Muscle of leg (tissue), 11 donors: ENCODE measurements around the gene NEK6. TPM values are rescaled to one million over a fixed set of nuclear protein-coding genes. Genes with fewer than 3 reads are reported as not detected.

Source experiments
- DNase-seq: peaks from one replicate; pipeline ENCODE4 v3.0.0; 2013
- H3K27ac ChIP-seq: one replicate; pipeline ENCODE4 v1.5.1; 2013; ENCODE audit warnings: mild to moderate bottlenecking, low read length, control low read depth
- H3K27me3 ChIP-seq: one replicate; pipeline ENCODE4 v1.6.1; 2013; ENCODE audit warnings: low read length; ENCODE audit not compliant: control insufficient read depth, insufficient read depth
- H3K36me3 ChIP-seq: one replicate; pipeline ENCODE4 v1.6.1; 2013; ENCODE audit warnings: low read length; ENCODE audit not compliant: control insufficient read depth, insufficient read depth
- H3K4me1 ChIP-seq: one replicate; pipeline ENCODE4 v1.6.1; 2013; ENCODE audit warnings: low read length; ENCODE audit not compliant: control insufficient read depth, insufficient read depth
- H3K4me3 ChIP-seq: one replicate; pipeline ENCODE4 v1.5.1; 2013; ENCODE audit warnings: low read length, control low read depth
- H3K9me3 ChIP-seq: replicated peaks from 2 replicates; pipeline ENCODE4 v1.6.1; 2013; ENCODE audit warnings: low read depth, low read length; ENCODE audit not compliant: control insufficient read depth
- WGBS: methylation state at CpG from one replicate; pipeline ENCODE4 v1.1.5; 2013; ENCODE audit warnings: missing lambda C conversion rate; ENCODE audit not compliant: insufficient coverage; 5-methylcytosine and 5-hydroxymethylcytosine counted together
- polyA plus RNA-seq, 8 donors: library from polyadenylated mRNA; unstranded; fragments of 120-200 nt; gene quantifications; one replicate each; pipeline versions ENCODE4 v1.2.1 to v1.2.3, GENCODE V29; 2013; ENCODE audit warnings: inconsistent platforms in 1 of 8, low replicate concordance in 1 of 8; ENCODE audit not compliant: insufficient read length in 8 of 8, insufficient read depth in 1 of 8
- total RNA-seq: library from RNA; stranded (reverse); fragments of 120-200 nt; gene quantifications from one replicate; pipeline ENCODE4 v1.2.4, GENCODE V29; 2013

NEK6 gene
- total and polyA plus RNA-seq, 9 donors = 17.7 to 52.6 (median 39.9) TPM

GRCh38 chr9:124293718-124294506 is 36.2 kb downstream of the NEK6 start:
- Histone ChIP-seq H3K9me3 (no peaks in the 10 kb centered on the region), H3K36me3 (peaks cover 26% of the 10 kb centered on the region), H3K27me3 (no peaks in the 10 kb centered on the region), H3K4me3 (no peak overlapping the region), H3K4me1 (peaks cover 90% of the 10 kb centered on the region), H3K27ac (no peak overlapping the region)
- no peak for DNase-seq
- WGBS = 73% methylated on average over 14 of the region's 17 CpGs

GRCh38 chr9:124295159-124295794 is 37.5 kb downstream of the NEK6 start:
- H3K27me3 ChIP-seq = no peaks in the 10 kb centered on the region
- 50% methylated on average over 17 of the region's 18 CpGs for WGBS
- peaks cover 15% of the 10 kb centered on the region for H3K36me3 ChIP-seq
- peak; percentile 59 for DNase-seq
- no peak overlapping the region for H3K27ac ChIP-seq
- no peaks in the 10 kb centered on the region for H3K9me3 ChIP-seq
- H3K4me3 ChIP-seq = no peak overlapping the region
- peaks cover 89% of the 10 kb centered on the region for H3K4me1 ChIP-seq

- H3K4me1 ChIP-seq = peaks cover 83% of the 10 kb centered on the region
- 51% methylated on average over 8 of the region's 8 CpGs for WGBS
- H3K27ac ChIP-seq = peak overlapping the region; percentile 55
- no peak overlapping the region for H3K4me3 ChIP-seq
- DNase-seq = no peak
- peaks cover 13% of the 10 kb centered on the region for H3K36me3 ChIP-seq
- no peaks in the 10 kb centered on the region for H3K27me3 ChIP-seq
- no peaks in the 10 kb centered on the region for H3K9me3 ChIP-seq
These were observed 38.3 kb downstream of the NEK6 start for GRCh38 chr9:124296094-124296493.

GRCh38 chr9:124296796-124297550 is 39.2 kb downstream of the NEK6 start:
- H3K4me1 ChIP-seq = peaks cover 79% of the 10 kb centered on the region
- H3K27ac ChIP-seq = peak overlapping the region; percentile 62
- no peaks in the 10 kb centered on the region for H3K9me3 ChIP-seq
- peaks cover 15% of the 10 kb centered on the region for H3K36me3 ChIP-seq
- DNase-seq = peak; percentile 73
- no peak overlapping the region for H3K4me3 ChIP-seq
- 43% methylated on average over 14 of the region's 14 CpGs for WGBS
- H3K27me3 ChIP-seq = no peaks in the 10 kb centered on the region

- Histone ChIP-seq H3K27ac (peak overlapping the region; percentile 62), H3K9me3 (no peaks in the 10 kb centered on the region), H3K36me3 (peaks cover 21% of the 10 kb centered on the region), H3K27me3 (no peaks in the 10 kb centered on the region), H3K4me3 (no peak overlapping the region), H3K4me1 (peaks cover 73% of the 10 kb centered on the region)
- peak; percentile 89 for DNase-seq
- WGBS = 4% methylated on average over 4 of the region's 9 CpGs
These were observed 39.8 kb downstream of the NEK6 start for GRCh38 chr9:124297551-124297901.

GRCh38 chr9:124297915-124298645 is 40.3 kb downstream of the NEK6 start:
- H3K27ac ChIP-seq = peak overlapping the region; percentile 62
- H3K36me3 ChIP-seq = peaks cover 22% of the 10 kb centered on the region
- no peaks in the 10 kb centered on the region for H3K27me3 ChIP-seq
- DNase-seq = no peak
- 83% methylated on average over 8 of the region's 14 CpGs for WGBS
- peaks cover 68% of the 10 kb centered on the region for H3K4me1 ChIP-seq
- no peaks in the 10 kb centered on the region for H3K9me3 ChIP-seq
- H3K4me3 ChIP-seq = no peak overlapping the region

GRCh38 chr9:124298646-124299235 is 41.0 kb downstream of the NEK6 start:
- H3K27ac ChIP-seq = no peak overlapping the region
- peaks cover 62% of the 10 kb centered on the region for H3K4me1 ChIP-seq

GRCh38 chr9:124299515-124300090 is 41.9 kb downstream of the NEK6 start:
- no peak overlapping the region for H3K4me3 ChIP-seq
- no peak for DNase-seq
- peaks cover 33% of the 10 kb centered on the region for H3K36me3 ChIP-seq
- H3K27me3 ChIP-seq = no peaks in the 10 kb centered on the region
- no peak overlapping the region for H3K27ac ChIP-seq
- no peaks in the 10 kb centered on the region for H3K9me3 ChIP-seq
- peaks cover 58% of the 10 kb centered on the region for H3K4me1 ChIP-seq
- WGBS = 84% methylated on average over 6 of the region's 8 CpGs

More at GRCh38 chr9:124298646-124299235, 41.0 kb downstream of the NEK6 start:
- Histone ChIP-seq H3K36me3 (peaks cover 24% of the 10 kb centered on the region), H3K27me3 (no peaks in the 10 kb centered on the region), H3K4me3 (no peak overlapping the region), H3K9me3 (no peaks in the 10 kb centered on the region)
- 86% methylated on average over 8 of the region's 12 CpGs for WGBS
- no peak for DNase-seq

- no peak for DNase-seq
- Histone ChIP-seq H3K36me3 (peaks cover 37% of the 10 kb centered on the region), H3K4me3 (no peak overlapping the region), H3K9me3 (no peaks in the 10 kb centered on the region), H3K27ac (no peak overlapping the region), H3K4me1 (peaks cover 51% of the 10 kb centered on the region), H3K27me3 (no peaks in the 10 kb centered on the region)
- WGBS = 74% methylated on average over 9 of the region's 11 CpGs
These were observed 42.6 kb downstream of the NEK6 start for GRCh38 chr9:124300312-124300711.
